MM.1S (cell line): ENCODE results near the gene CHST11.

ENCODE experiments used
- DNase-seq: peaks from one replicate; pipeline ENCODE4 v3.0.0-alpha.2; 2015
- H2AFZ ChIP-seq: fragments of 300-600 bp; sonication (generic); 2 replicates; pipeline ENCODE4 v1.6.0; 2016; ENCODE audit warnings: antibody characterized with exemption, low read length
- H3F3A ChIP-seq: fragments of 300-600 bp; sonication (generic); 2 replicates; pipeline ENCODE4 v1.6.1; 2016; ENCODE audit warnings: mild to moderate bottlenecking, antibody characterized with exemption, low read length, moderate library complexity, mixed read lengths; ENCODE audit not compliant: insufficient read depth
- H3K27ac ChIP-seq: fragments of 300-600 bp; sonication (generic); 2 replicates; pipeline ENCODE4 v1.5.1; 2016; ENCODE audit warnings: mild to moderate bottlenecking, low read length
- H3K27me3 ChIP-seq: fragments of 300-600 bp; sonication (generic); replicated peaks from 2 replicates; pipeline ENCODE4 v1.6.0; 2016; ENCODE audit warnings: low read length; ENCODE audit not compliant: insufficient read depth
- H3K36me3 ChIP-seq: fragments of 300-600 bp; sonication (generic); replicated peaks from 2 replicates; pipeline ENCODE4 v1.6.1; 2016; ENCODE audit warnings: mild to moderate bottlenecking, low read length, mixed read lengths; ENCODE audit not compliant: insufficient read depth
- H3K4me1 ChIP-seq: fragments of 300-600 bp; sonication (generic); 2 replicates; pipeline ENCODE4 v1.6.1; 2016; ENCODE audit warnings: low read length, mixed read lengths
- H3K4me2 ChIP-seq: fragments of 300-600 bp; sonication (generic); 2 replicates; pipeline ENCODE4 v1.6.0; 2016; ENCODE audit warnings: low read depth, low read length
- H3K4me3 ChIP-seq: fragments of 300-600 bp; sonication (generic); 2 replicates; pipeline ENCODE4 v1.5.1; 2016; ENCODE audit warnings: low read length, mixed read lengths
- H3K79me2 ChIP-seq: fragments of 300-600 bp; sonication (generic); 2 replicates; pipeline ENCODE4 v1.6.1; 2016; ENCODE audit warnings: mixed run types, low read length, mixed read lengths
- H3K9ac ChIP-seq: fragments of 300-600 bp; sonication (generic); 2 replicates; pipeline ENCODE4 v1.6.1; 2016; ENCODE audit warnings: low read length, mixed read lengths
- H3K9me2 ChIP-seq: fragments of 300-600 bp; sonication (generic); replicated peaks from 2 replicates; pipeline ENCODE4 v1.6.1; 2016; ENCODE audit warnings: mild to moderate bottlenecking, low read length, mixed read lengths; ENCODE audit not compliant: insufficient read depth
- H3K9me3 ChIP-seq: fragments of 300-600 bp; sonication (generic); replicated peaks from 2 replicates; pipeline ENCODE4 v1.6.1; 2016; ENCODE audit warnings: mild to moderate bottlenecking, low read length, mixed read lengths; ENCODE audit not compliant: insufficient read depth
- H4K20me1 ChIP-seq: fragments of 300-600 bp; sonication (generic); 2 replicates; pipeline ENCODE4 v1.6.1; 2016; ENCODE audit warnings: mild to moderate bottlenecking, low read length, moderate library complexity, mixed read lengths; ENCODE audit not compliant: insufficient read depth
- CTCF ChIP-seq: fragments of 300-600 bp; sonication (generic); IDR thresholded peaks from 2 replicates; pipeline ENCODE4 v1.5.1; 2016; ENCODE audit warnings: antibody characterized with exemption, low read length, mixed read lengths
- EZH2 ChIP-seq: fragments of 300-600 bp; sonication (generic); optimal IDR thresholded peaks from 2 replicates; pipeline ENCODE3; 2017; ENCODE audit warnings: low read depth, mild to moderate bottlenecking, antibody characterized with exemption, low read length, mixed read lengths
- EZH2phosphoT487 ChIP-seq: fragments of 300-600 bp; sonication (generic); IDR thresholded peaks from 2 replicates; pipeline ENCODE4 v1.6.1; 2018; ENCODE audit warnings: antibody characterized with exemption, low read length

The CHST11 gene

GRCh38 chr12:104641862-104642261 lies 185.1 kb downstream of the CHST11 start:
- Histone ChIP-seq H3K79me2 (no peaks in the 10 kb centered on the region), H3F3A (no peaks in the 10 kb centered on the region), H3K27ac (no peak overlapping the region), H2AFZ (no peak overlapping the region), H3K4me2 (no peak overlapping the region), H3K4me1 (peaks cover 11% of the 10 kb centered on the region), H3K27me3 (no peaks in the 10 kb centered on the region), H3K36me3 (no peaks in the 10 kb centered on the region), H3K9me3 (no peaks in the 10 kb centered on the region), H3K4me3 (no peak overlapping the region), H3K9me2 (no peaks in the 10 kb centered on the region), H4K20me1 (no peaks in the 10 kb centered on the region), H3K9ac (no peak overlapping the region)
- DNase-seq = no peak
- TF ChIP-seq CTCF (no peak), EZH2phosphoT487 (no peak), EZH2 (no peak)

- Histone ChIP-seq H3K4me3 (no peak overlapping the region), H3K4me2 (no peak overlapping the region), H3F3A (no peaks in the 10 kb centered on the region), H3K4me1 (peaks cover 11% of the 10 kb centered on the region), H3K36me3 (no peaks in the 10 kb centered on the region), H3K9me3 (no peaks in the 10 kb centered on the region), H3K9ac (no peak overlapping the region), H3K27me3 (no peaks in the 10 kb centered on the region), H2AFZ (no peak overlapping the region), H3K27ac (no peak overlapping the region), H3K9me2 (no peaks in the 10 kb centered on the region), H4K20me1 (no peaks in the 10 kb centered on the region), H3K79me2 (no peaks in the 10 kb centered on the region)
- no peak for DNase-seq
- TF ChIP-seq EZH2 (no peak), EZH2phosphoT487 (no peak), CTCF (no peak)
Measured at GRCh38 chr12:104643093-104643818, 186.5 kb downstream of the CHST11 start.

GRCh38 chr12:104643819-104644669 lies 187.3 kb downstream of the CHST11 start:
- Histone ChIP-seq H3K27ac (no peak overlapping the region; the same call in 1 of the 2 replicates), H3K27me3 (no peaks in the 10 kb centered on the region), H3K79me2 (no peaks in the 10 kb centered on the region), H3K4me3 (no peak overlapping the region), H4K20me1 (no peaks in the 10 kb centered on the region), H2AFZ (no peak overlapping the region), H3K36me3 (no peaks in the 10 kb centered on the region), H3K9me3 (no peaks in the 10 kb centered on the region), H3K9ac (no peak overlapping the region), H3K4me2 (no peak overlapping the region), H3K9me2 (no peaks in the 10 kb centered on the region), H3F3A (no peaks in the 10 kb centered on the region), H3K4me1 (peaks cover 11% of the 10 kb centered on the region)
- TF ChIP-seq CTCF (no peak), EZH2 (no peak)
- DNase-seq = peak; percentile 74
